ENCODE data around the gene ZNF57. TPM values are rescaled to one million over a fixed set of nuclear protein-coding genes. Genes with fewer than 3 reads are reported as not detected.

ZNF57 gene
- total RNA-seq, 3 donors from 2014 or later (not counting 1 experiment from before 2014, with no cell fraction given): 4.4 to 7.5 (median 4.7) TPM

DNA sequence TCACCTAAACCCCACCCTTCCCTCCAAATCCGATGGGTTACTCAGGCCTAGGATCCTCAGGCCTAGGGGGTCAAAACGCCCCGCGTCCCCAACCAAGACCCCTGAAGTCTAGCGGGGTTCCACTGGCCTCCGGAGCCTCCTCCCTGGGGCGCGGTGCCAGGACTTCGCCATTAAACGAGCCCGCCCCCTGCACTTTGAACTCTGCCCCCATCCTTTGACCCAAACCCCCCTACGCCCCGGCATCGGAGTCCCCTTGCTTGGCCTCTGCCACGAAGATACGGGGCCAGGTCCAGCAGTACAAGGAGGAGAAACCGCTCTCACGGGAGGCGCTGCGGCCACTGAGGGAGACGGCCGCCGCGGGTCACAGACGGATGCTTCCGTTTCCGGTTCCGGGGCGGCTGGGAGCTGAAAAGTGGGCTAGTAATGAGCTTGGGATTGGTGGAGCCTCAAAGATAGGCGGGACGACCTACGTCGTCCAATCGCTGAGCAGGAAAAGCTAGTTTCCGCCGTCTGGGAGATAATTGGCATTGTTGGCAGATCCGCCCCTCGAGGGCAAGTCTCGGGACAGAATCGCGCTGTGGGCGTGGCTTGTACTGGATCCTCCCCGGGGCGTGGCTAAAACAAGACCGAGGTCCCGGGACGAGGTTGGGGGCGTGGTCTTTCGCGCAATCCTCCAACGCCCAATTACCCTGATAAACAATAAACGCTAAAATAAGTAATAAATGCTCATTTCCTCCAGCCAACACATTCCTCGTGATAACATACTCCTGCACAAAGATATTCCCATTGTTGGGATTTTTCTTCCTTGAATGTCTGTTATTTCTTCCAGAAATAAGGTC lies 49.8 kb downstream of the ZNF57 start:
- no peak for TF ChIP-seq CTCF (IDR thresholded peaks at IDR 0.05)
- intact Hi-C loops (cut with micrococcal nuclease): loop anchor here (1.0 to 10.0 kb wide), 3 partner anchors 154 to 262 kb away; partner anchors contain the start of gene NCLN
- no peaks in the 10 kb centered on the region for H3K9me3 ChIP-seq (ENCODE audit: control insufficient read depth, insufficient read depth, low read length)
- H3K4me3 ChIP-seq (ENCODE audit: low read length): peak overlapping the region; percentile 68
- H3K27me3 Mint-ChIP-seq (ENCODE audit: low read depth in 2 of 2): no peaks in the 10 kb centered on the region
- peak overlapping the region; percentile 95 for H3K4me3 Mint-ChIP-seq
- H3K9me3 Mint-ChIP-seq: no peaks in the 10 kb centered on the region
- peak overlapping the region; percentile 92 for H3K27ac ChIP-seq (ENCODE audit: low read length)
- peaks cover 17% of the 10 kb centered on the region for H3K4me1 ChIP-seq (ENCODE audit: control insufficient read depth, insufficient read depth, low read length)
- H3K36me3 Mint-ChIP-seq: no peaks in the 10 kb centered on the region
- H3K27me3 ChIP-seq (ENCODE audit: control insufficient read depth, insufficient read depth, low read length): no peaks in the 10 kb centered on the region
- WGBS (ENCODE audit: insufficient coverage): under 1% methylated on average over 53 of the region's 53 CpGs
- peaks cover 24 to 25% of the 10 kb centered on the region in 2 donors for H3K4me1 Mint-ChIP-seq
- DNase-seq (peak; percentile 100), ATAC-seq (peak; percentile 90 to 97 (median 94))
- peak overlapping the region; percentile 97 to 99 for H3K27ac Mint-ChIP-seq
- H3K36me3 ChIP-seq (ENCODE audit: control insufficient read depth, insufficient read depth, low read length): no peaks in the 10 kb centered on the region

DNA sequence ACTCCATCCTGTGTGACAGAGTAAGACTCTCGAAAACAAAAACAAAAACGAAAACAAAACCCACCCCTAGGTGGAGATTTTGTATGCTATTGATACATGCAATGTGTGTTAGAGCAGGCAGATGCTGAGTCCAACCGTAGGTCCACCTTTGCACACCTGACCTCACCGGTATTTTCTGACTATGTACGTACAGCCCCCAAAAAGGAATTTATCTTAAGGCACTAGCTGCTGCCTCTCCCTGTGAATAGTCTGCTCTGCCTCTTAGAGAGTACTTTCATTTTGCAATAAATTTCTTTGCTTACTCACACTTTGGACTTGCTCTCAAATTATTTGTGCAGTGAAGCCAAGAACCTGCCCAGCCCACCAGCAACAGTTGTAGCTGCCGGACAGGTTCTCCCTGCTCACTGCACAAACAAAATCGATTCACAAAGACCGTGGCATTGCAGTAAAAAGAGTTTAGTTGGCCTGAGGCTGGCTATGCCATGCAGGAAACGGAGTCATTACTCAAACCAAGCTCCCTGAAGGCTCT lies 52.3 kb downstream of the ZNF57 start:
- DNase-seq (no peak), ATAC-seq (no peak)
- peaks cover 14% of the 10 kb centered on the region for H3K4me1 ChIP-seq (ENCODE audit: control insufficient read depth, insufficient read depth, low read length)
- H3K27me3 Mint-ChIP-seq (ENCODE audit: low read depth in 2 of 2): no peaks in the 10 kb centered on the region
- H3K27ac Mint-ChIP-seq: no peak overlapping the region
- intact Hi-C loops (cut with micrococcal nuclease): loop anchor here (5.0 to 10.0 kb wide), 2 partner anchors 232 to 259 kb away; partner anchors contain the start of gene NCLN
- H3K36me3 Mint-ChIP-seq: no peaks in the 10 kb centered on the region
- no peaks in the 10 kb centered on the region for H3K9me3 ChIP-seq (ENCODE audit: control insufficient read depth, insufficient read depth, low read length)
- H3K4me1 Mint-ChIP-seq: peaks cover 24 to 25% of the 10 kb centered on the region in 2 donors
- H3K9me3 Mint-ChIP-seq: no peaks in the 10 kb centered on the region
- no peaks in the 10 kb centered on the region for H3K36me3 ChIP-seq (ENCODE audit: control insufficient read depth, insufficient read depth, low read length)
- no peak overlapping the region for H3K4me3 ChIP-seq (ENCODE audit: low read length)
- H3K27ac ChIP-seq (ENCODE audit: low read length): no peak overlapping the region
- no peak overlapping the region for H3K4me3 Mint-ChIP-seq
- H3K27me3 ChIP-seq (ENCODE audit: control insufficient read depth, insufficient read depth, low read length): no peaks in the 10 kb centered on the region
- TF ChIP-seq CTCF (IDR thresholded peaks at IDR 0.05): no peak
- 72% methylated on average over 7 of the region's 9 CpGs for WGBS (ENCODE audit: insufficient coverage)

DNA sequence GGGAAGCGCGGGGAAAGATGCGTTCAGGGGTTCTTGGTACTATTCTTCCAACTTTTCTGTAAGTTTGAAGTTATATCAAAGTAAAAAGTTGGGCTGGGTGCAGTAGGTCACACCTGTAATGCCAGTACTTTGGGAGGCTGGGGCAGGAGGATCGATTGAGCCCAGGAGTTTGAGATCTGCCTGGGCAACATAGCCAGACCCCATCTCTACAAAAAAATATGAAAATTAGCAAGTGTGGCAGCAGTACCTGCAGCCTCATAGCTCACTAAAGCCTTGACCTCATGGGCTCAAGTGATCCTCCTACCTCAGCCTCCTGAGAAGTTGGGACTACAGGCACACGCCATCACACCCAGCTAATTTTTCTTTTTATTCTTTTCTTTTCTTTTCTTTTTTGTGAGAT lies 56.4 kb downstream of the ZNF57 start:
- H3K4me1 ChIP-seq (ENCODE audit: control insufficient read depth, insufficient read depth, low read length): peaks cover 1% of the 10 kb centered on the region
- no peak overlapping the region for H3K27ac ChIP-seq (ENCODE audit: low read length)
- Mint-ChIP-seq H3K36me3 (no peaks in the 10 kb centered on the region), H3K27ac (no peak overlapping the region), H3K9me3 (no peaks in the 10 kb centered on the region), H3K27me3 (ENCODE audit: low read depth in 2 of 2) (no peaks in the 10 kb centered on the region), H3K4me1 (no peaks in the 10 kb centered on the region), H3K4me3 (no peak overlapping the region)
- no peak for ATAC-seq
- no peak for TF ChIP-seq CTCF (IDR thresholded peaks at IDR 0.05)
- H3K4me3 ChIP-seq (ENCODE audit: low read length): no peak overlapping the region
- intact Hi-C loops (cut with micrococcal nuclease): loop anchor here (10.0 kb wide), 1 partner anchor 228 kb away; the partner anchor contains the start of gene NCLN
- no peak for DNase-seq
- WGBS (ENCODE audit: insufficient coverage): 100% methylated on average over 4 of the region's 5 CpGs
- no peaks in the 10 kb centered on the region for H3K36me3 ChIP-seq (ENCODE audit: control insufficient read depth, insufficient read depth, low read length)
- no peaks in the 10 kb centered on the region for H3K27me3 ChIP-seq (ENCODE audit: control insufficient read depth, insufficient read depth, low read length)
- no peaks in the 10 kb centered on the region for H3K9me3 ChIP-seq (ENCODE audit: control insufficient read depth, insufficient read depth, low read length)

All from natural killer cell (primary cell).